Panc1 (cell line): ENCODE measurements around the gene EFCAB11. TPM values are rescaled to one million over a fixed set of nuclear protein-coding genes. Genes with fewer than 3 reads are reported as not detected.

Experiments used
- ATAC-seq: fragments of 200-7000 bp; cut with Tn5 transposase; 2 replicates; pipeline ENCODE4 v1.9.1; 2020; ENCODE audit warnings: mild to moderate bottlenecking, moderate library complexity
- BruUV-seq: library from RNA; stranded (reverse); fragments of 400-500 nt; replicated peaks from 2 replicates; lab custom pipeline; 2021; lab: Mats Ljungman, UMichigan
- CTCF ChIA-PET: fragments of 300-600 bp; sonication (Branson Sonifier 250); formaldehyde crosslinking; loops from one replicate; lab custom pipeline; 2022; ENCODE audit warnings: antibody characterized with exemption; lab: Charles Lee
- POLR2A ChIA-PET: fragments of 300-600 bp; sonication (Branson Sonifier 250); formaldehyde crosslinking; loops from one replicate; lab custom pipeline; 2022; ENCODE audit warnings: antibody characterized with exemption; lab: Charles Lee
- DNase-seq: peaks from one replicate; pipeline ENCODE4 v3.0.0-alpha.2; 2010; ENCODE audit warnings: low read depth, low spot score
- H3K27ac ChIP-seq: 2 replicates; pipeline ENCODE4 v1.5.1; 2011; ENCODE audit warnings: mild to moderate bottlenecking, low read length, inconsistent platforms
- H3K27me3 ChIP-seq: fragments of 200-500 bp; sonication (Bioruptor generic); 2 replicates; pipeline ENCODE4 v1.6.0; 2014; ENCODE audit warnings: low read length, inconsistent platforms; ENCODE audit not compliant: control insufficient read depth, insufficient read depth
- H3K36me3 ChIP-seq: fragments of 200-500 bp; sonication (Bioruptor generic); 2 replicates; pipeline ENCODE4 v1.5.1; 2014; ENCODE audit warnings: inconsistent platforms, mild to moderate bottlenecking, low read length, moderate library complexity; ENCODE audit not compliant: control insufficient read depth, insufficient read depth
- H3K4me1 ChIP-seq: 2 replicates; pipeline ENCODE4 v1.5.1; 2011; ENCODE audit warnings: inconsistent platforms, mild to moderate bottlenecking, low read length, moderate library complexity; ENCODE audit not compliant: control insufficient read depth, insufficient read depth
- H3K4me3 ChIP-seq, 2 experiments: 2 replicates each; pipeline ENCODE4 v1.5.1; 2011 to 2012; ENCODE audit warnings: low read depth in 2 of 2, low read length in 2 of 2, mild to moderate bottlenecking in 2 of 2, inconsistent platforms in 1 of 2, moderate library complexity in 1 of 2
- H3K9me3 ChIP-seq: fragments of 200-500 bp; sonication (Bioruptor generic); 2 replicates; pipeline ENCODE4 v1.5.1; 2014; ENCODE audit warnings: low read depth, mild to moderate bottlenecking, inconsistent platforms, low read length, moderate library complexity; ENCODE audit not compliant: control insufficient read depth, insufficient read depth
- POLR2AphosphoS5 ChIP-seq: IDR thresholded peaks from 2 replicates; pipeline ENCODE4 v1.6.1; 2012; ENCODE audit warnings: mild to moderate bottlenecking, low read depth, low read length, moderate library complexity
- SIN3A ChIP-seq: IDR thresholded peaks from 2 replicates; pipeline ENCODE4 v1.6.1; 2012; ENCODE audit warnings: low read depth, mild to moderate bottlenecking, low read length, moderate library complexity, borderline replicate concordance; ENCODE audit not compliant: insufficient read depth
- TCF7L2 ChIP-seq: IDR thresholded peaks from 2 replicates; pipeline ENCODE4 v1.6.1; 2011; ENCODE audit warnings: mild to moderate bottlenecking, low read depth, low read length, inconsistent platforms
- in situ Hi-C: cut with HindIII; loops from 2 replicates; pipeline ENCODE4 v1.10.0; 2016; ENCODE audit warnings: low sequenced_read_pairs, low pct_unique_long_range_greater_than_20kb
- intact Hi-C: fragments of 100-400 bp; cut with micrococcal nuclease; formaldehyde crosslinking; loops from one replicate; pipeline ENCODE4 v1.10.0; 2022; ENCODE audit not compliant: unreplicated experiment
- total RNA-seq: library from RNA; stranded (reverse); gene quantifications from one replicate; pipeline ENCODE4 v1.2.1, GENCODE V29; 2021; ENCODE audit not compliant: unreplicated experiment
- TF ChIP-seq, protein P1 (sequence below): fragments of 450-650 bp; IDR thresholded peaks from 2 replicates; pipeline ENCODE4 v1.5.1; 2017; ENCODE audit warnings: mild to moderate bottlenecking
- TF ChIP-seq, protein P2 (sequence below), 2 experiments: IDR thresholded peaks; 2 replicates each; pipeline ENCODE4 v1.6.1; 2011 to 2012; ENCODE audit warnings: low read depth in 2 of 2, control low read depth in 1 of 2, low read length in 1 of 2, mild to moderate bottlenecking in 1 of 2, moderate library complexity in 1 of 2; ENCODE audit not compliant: insufficient read depth in 1 of 2

EFCAB11 gene
- total RNA-seq, 1 experiment from 2014 or later, result 12.3 TPM

DNA sequence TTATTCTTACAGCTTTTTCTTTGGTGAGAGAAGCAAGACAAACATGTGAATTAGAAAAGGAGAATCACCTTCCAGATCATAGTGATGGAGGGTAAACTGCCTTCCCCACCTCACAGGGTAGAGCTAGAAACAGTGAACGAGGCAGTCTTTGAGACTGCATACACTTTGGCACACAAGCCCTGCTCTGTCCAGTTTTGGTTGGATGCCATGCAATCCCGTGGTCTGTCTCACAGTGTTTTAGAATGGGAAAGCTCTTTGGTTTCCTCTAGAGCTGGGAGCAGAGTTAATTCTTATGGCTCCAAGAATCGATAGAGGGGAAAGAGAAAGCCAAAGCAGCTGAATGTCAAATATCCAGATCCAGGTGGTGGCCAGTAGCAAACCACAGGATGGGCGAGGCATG, 23.1 kb upstream of the EFCAB11 start:
- no peaks in the 10 kb centered on the region for H3K4me1 ChIP-seq
- H3K36me3 ChIP-seq, result peaks cover 12% of the 10 kb centered on the region
- H3K9me3 ChIP-seq, result no peaks in the 10 kb centered on the region
- in situ Hi-C loops, result no loop called here
- no peak overlapping the region for H3K4me3 ChIP-seq
- no peak overlapping the region for H3K27ac ChIP-seq
- DNase-seq (no peak), ATAC-seq (no peak)
- ChIA-PET CTCF (no interaction called here), POLR2A (no interaction called here)
- H3K27me3 ChIP-seq, result no peaks in the 10 kb centered on the region
- TF ChIP-seq SIN3A, result no peak
- TF ChIP-seq, protein P1, sequence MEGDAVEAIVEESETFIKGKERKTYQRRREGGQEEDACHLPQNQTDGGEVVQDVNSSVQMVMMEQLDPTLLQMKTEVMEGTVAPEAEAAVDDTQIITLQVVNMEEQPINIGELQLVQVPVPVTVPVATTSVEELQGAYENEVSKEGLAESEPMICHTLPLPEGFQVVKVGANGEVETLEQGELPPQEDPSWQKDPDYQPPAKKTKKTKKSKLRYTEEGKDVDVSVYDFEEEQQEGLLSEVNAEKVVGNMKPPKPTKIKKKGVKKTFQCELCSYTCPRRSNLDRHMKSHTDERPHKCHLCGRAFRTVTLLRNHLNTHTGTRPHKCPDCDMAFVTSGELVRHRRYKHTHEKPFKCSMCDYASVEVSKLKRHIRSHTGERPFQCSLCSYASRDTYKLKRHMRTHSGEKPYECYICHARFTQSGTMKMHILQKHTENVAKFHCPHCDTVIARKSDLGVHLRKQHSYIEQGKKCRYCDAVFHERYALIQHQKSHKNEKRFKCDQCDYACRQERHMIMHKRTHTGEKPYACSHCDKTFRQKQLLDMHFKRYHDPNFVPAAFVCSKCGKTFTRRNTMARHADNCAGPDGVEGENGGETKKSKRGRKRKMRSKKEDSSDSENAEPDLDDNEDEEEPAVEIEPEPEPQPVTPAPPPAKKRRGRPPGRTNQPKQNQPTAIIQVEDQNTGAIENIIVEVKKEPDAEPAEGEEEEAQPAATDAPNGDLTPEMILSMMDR, result no peak
- TF ChIP-seq, protein P2, sequence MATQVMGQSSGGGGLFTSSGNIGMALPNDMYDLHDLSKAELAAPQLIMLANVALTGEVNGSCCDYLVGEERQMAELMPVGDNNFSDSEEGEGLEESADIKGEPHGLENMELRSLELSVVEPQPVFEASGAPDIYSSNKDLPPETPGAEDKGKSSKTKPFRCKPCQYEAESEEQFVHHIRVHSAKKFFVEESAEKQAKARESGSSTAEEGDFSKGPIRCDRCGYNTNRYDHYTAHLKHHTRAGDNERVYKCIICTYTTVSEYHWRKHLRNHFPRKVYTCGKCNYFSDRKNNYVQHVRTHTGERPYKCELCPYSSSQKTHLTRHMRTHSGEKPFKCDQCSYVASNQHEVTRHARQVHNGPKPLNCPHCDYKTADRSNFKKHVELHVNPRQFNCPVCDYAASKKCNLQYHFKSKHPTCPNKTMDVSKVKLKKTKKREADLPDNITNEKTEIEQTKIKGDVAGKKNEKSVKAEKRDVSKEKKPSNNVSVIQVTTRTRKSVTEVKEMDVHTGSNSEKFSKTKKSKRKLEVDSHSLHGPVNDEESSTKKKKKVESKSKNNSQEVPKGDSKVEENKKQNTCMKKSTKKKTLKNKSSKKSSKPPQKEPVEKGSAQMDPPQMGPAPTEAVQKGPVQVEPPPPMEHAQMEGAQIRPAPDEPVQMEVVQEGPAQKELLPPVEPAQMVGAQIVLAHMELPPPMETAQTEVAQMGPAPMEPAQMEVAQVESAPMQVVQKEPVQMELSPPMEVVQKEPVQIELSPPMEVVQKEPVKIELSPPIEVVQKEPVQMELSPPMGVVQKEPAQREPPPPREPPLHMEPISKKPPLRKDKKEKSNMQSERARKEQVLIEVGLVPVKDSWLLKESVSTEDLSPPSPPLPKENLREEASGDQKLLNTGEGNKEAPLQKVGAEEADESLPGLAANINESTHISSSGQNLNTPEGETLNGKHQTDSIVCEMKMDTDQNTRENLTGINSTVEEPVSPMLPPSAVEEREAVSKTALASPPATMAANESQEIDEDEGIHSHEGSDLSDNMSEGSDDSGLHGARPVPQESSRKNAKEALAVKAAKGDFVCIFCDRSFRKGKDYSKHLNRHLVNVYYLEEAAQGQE (IDR thresholded peaks at IDR 0.05; ENCODE audit: insufficient read depth in 1 of 2, low read depth in 2 of 2, low read length in 1 of 2), result no peak
- no peak for TF ChIP-seq TCF7L2
- no peak for TF ChIP-seq POLR2AphosphoS5
- intact Hi-C loops, result no loop called here
- no TSS peak for BruUV-seq

DNA sequence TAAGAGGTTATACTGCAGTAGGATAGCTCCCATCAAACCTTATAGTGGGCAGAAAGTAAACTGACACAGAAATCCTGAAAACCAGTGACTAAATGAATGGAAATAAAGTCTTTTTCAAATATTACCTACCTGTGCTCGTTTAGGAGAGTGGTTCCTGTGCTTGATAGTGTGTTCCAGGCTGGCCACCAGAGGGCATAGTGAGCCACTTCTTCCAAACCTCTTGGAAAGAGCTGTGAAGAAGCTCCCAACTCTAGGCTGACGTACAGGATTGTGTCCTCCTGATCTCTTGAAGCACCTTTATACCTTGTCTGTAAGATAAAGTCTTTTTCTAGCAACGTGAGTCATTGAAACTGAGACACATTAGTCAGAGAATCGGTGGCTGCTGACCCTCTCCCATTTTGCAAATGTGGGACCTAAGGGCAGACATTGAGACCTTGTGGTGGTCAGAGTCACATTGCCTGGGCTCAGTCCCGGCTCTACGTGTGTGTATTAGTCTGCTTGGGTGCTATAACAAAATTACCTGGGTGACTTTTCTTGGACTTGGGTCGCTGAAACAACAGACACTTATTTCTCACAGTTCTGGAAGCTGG, 18.8 kb upstream of the EFCAB11 start:
- Histone ChIP-seq H3K4me3 (no peak overlapping the region), H3K36me3 (peaks cover 13% of the 10 kb centered on the region), H3K4me1 (no peaks in the 10 kb centered on the region), H3K27ac (no peak overlapping the region), H3K9me3 (no peaks in the 10 kb centered on the region), H3K27me3 (no peaks in the 10 kb centered on the region)
- ChIA-PET CTCF (interaction anchor here (0.5 to 0.7 kb wide), 5 partner anchors 86 to 1378 kb away, joined by 3 read pairs; no protein-coding TSS in a partner anchor), POLR2A (no interaction called here)
- DNase-seq (peak; percentile 35), ATAC-seq (peak; percentile 90)
- TF ChIP-seq, protein P1, result peak; percentile 85
- no peak for TF ChIP-seq TCF7L2
- BruUV-seq, result no TSS peak
- intact Hi-C loops, result loop anchor here (2.0 to 5.0 kb wide), 2 partner anchors 89 to 261 kb away; partner anchors contain the start of gene KCNK13
- in situ Hi-C loops, result no loop called here
